Measurements from ENCODE around the gene FIBCD1. TPM values are rescaled to one million over a fixed set of nuclear protein-coding genes. Genes with fewer than 3 reads are reported as not detected.
A peak's percentile ranks its signal among the peaks of the same experiment; 100 is the strongest.
"Not testable (repeated sequence)": the region's sequence is repeated elsewhere in the genome, so short reads cannot be mapped to it uniquely, and the experiment has no call there.

Gene FIBCD1
- total RNA-seq, 1 experiment from 2014 or later: not detected

GRCh38 chr9:130910670-130911069 lies 28.4 kb downstream of the FIBCD1 start:
- H3K27me3 ChIP-seq, DNase-seq, H3K4me3 ChIP-seq, H3K36me3 ChIP-seq, H3K9me3 ChIP-seq: not testable (repeated sequence)

- not testable (repeated sequence) for H3K36me3 ChIP-seq, H3K9me3 ChIP-seq, H3K27me3 ChIP-seq, H3K4me3 ChIP-seq, DNase-seq
Measured at GRCh38 chr9:130910041-130910440, 29.0 kb downstream of the FIBCD1 start.

GRCh38 chr9:130908878-130909355 lies 30.1 kb downstream of the FIBCD1 start:
- Histone ChIP-seq H3K27me3 (no peaks in the 10 kb centered on the region), H3K9me3 (no peaks in the 10 kb centered on the region), H3K36me3 (no peaks in the 10 kb centered on the region), H3K4me3 (no peak overlapping the region)
- no peak for DNase-seq

GRCh38 chr9:130908146-130908877 lies 30.7 kb downstream of the FIBCD1 start:
- Histone ChIP-seq H3K4me3 (no peak overlapping the region), H3K27me3 (no peaks in the 10 kb centered on the region), H3K36me3 (no peaks in the 10 kb centered on the region), H3K9me3 (no peaks in the 10 kb centered on the region)
- no peak for DNase-seq

GRCh38 chr9:130906735-130907416 lies 32.2 kb downstream of the FIBCD1 start:
- DNase-seq: no peak
- Histone ChIP-seq H3K27me3 (no peaks in the 10 kb centered on the region), H3K4me3 (no peak overlapping the region), H3K36me3 (no peaks in the 10 kb centered on the region), H3K9me3 (no peaks in the 10 kb centered on the region)

- no peak for DNase-seq
- no peak overlapping the region for H3K4me3 ChIP-seq
- no peaks in the 10 kb centered on the region for H3K36me3 ChIP-seq
- H3K9me3 ChIP-seq: no peaks in the 10 kb centered on the region
- no peaks in the 10 kb centered on the region for H3K27me3 ChIP-seq
Measured at GRCh38 chr9:130905902-130906734, 32.9 kb downstream of the FIBCD1 start.

GRCh38 chr9:130905125-130905901 lies 33.7 kb downstream of the FIBCD1 start:
- H3K36me3 ChIP-seq: no peaks in the 10 kb centered on the region
- H3K27me3 ChIP-seq: no peaks in the 10 kb centered on the region
- no peak overlapping the region for H3K4me3 ChIP-seq
- DNase-seq: no peak
- H3K9me3 ChIP-seq: no peaks in the 10 kb centered on the region

GRCh38 chr9:130904070-130905044 lies 34.7 kb downstream of the FIBCD1 start:
- DNase-seq: no peak
- H3K4me3 ChIP-seq: no peak overlapping the region
- H3K36me3 ChIP-seq: no peaks in the 10 kb centered on the region
- no peaks in the 10 kb centered on the region for H3K27me3 ChIP-seq
- H3K9me3 ChIP-seq: no peaks in the 10 kb centered on the region

GRCh38 chr9:130903194-130904069 lies 35.6 kb downstream of the FIBCD1 start:
- Histone ChIP-seq H3K36me3 (no peaks in the 10 kb centered on the region), H3K27me3 (no peaks in the 10 kb centered on the region), H3K4me3 (no peak overlapping the region), H3K9me3 (no peaks in the 10 kb centered on the region)
- no peak for DNase-seq

GRCh38 chr9:130902204-130903185 lies 36.6 kb downstream of the FIBCD1 start:
- no peaks in the 10 kb centered on the region for H3K27me3 ChIP-seq
- DNase-seq: no peak
- H3K36me3 ChIP-seq: no peaks in the 10 kb centered on the region
- no peak overlapping the region for H3K4me3 ChIP-seq
- H3K9me3 ChIP-seq: no peaks in the 10 kb centered on the region

- Histone ChIP-seq H3K9me3 (no peaks in the 10 kb centered on the region), H3K4me3 (no peak overlapping the region), H3K27me3 (no peaks in the 10 kb centered on the region), H3K36me3 (no peaks in the 10 kb centered on the region)
- peak; percentile 67 for DNase-seq
Measured at GRCh38 chr9:130901498-130902203, 37.4 kb downstream of the FIBCD1 start.

- Histone ChIP-seq H3K9me3 (no peaks in the 10 kb centered on the region), H3K27me3 (no peaks in the 10 kb centered on the region), H3K36me3 (no peaks in the 10 kb centered on the region), H3K4me3 (no peak overlapping the region)
- no peak for DNase-seq
Measured at GRCh38 chr9:130900701-130901497, 38.1 kb downstream of the FIBCD1 start.
